Measurements from ENCODE around the gene CDKL1. TPM values are rescaled to one million over a fixed set of nuclear protein-coding genes. Genes with fewer than 3 reads are reported as not detected.

CDKL1 gene
- total RNA-seq, 1 donor from 2014 or later = 5.4 TPM

GRCh38 chr14:50373959-50374358 lies 22.7 kb downstream of the CDKL1 start:
- Mint-ChIP-seq H3K4me1 (ENCODE audit: low read depth, unreplicated experiment) (no peaks in the 10 kb centered on the region), H3K9me3 (ENCODE audit: unreplicated experiment) (no peaks in the 10 kb centered on the region), H3K27ac (ENCODE audit: unreplicated experiment) (no peak overlapping the region), H3K27me3 (ENCODE audit: low read depth, unreplicated experiment) (peaks cover 5% of the 10 kb centered on the region), H3K4me3 (ENCODE audit: unreplicated experiment) (no peak overlapping the region), H3K36me3 (ENCODE audit: low read depth, unreplicated experiment) (peaks cover 9% of the 10 kb centered on the region)
- Histone ChIP-seq H3K9ac (ENCODE audit: low read length) (no peak overlapping the region), H3K27ac (ENCODE audit: low read depth, low read length) (no peak overlapping the region), H3K4me3 (ENCODE audit: insufficient read depth, low read depth, low read length) (no peak overlapping the region), H3K9me3 (ENCODE audit: insufficient read depth, low read depth, low read length) (no peaks in the 10 kb centered on the region), H3K4me1 (ENCODE audit: insufficient read depth, low read length) (no peaks in the 10 kb centered on the region), H3K79me2 (ENCODE audit: insufficient read depth, low read length) (no peaks in the 10 kb centered on the region), H2AFZ (ENCODE audit: low read depth, low read length) (no peak overlapping the region), H3K36me3 (ENCODE audit: insufficient read depth, low read length) (no peaks in the 10 kb centered on the region), H3K4me2 (ENCODE audit: low read length) (no peak overlapping the region), H3K27me3 (ENCODE audit: insufficient read depth, low read length) (no peaks in the 10 kb centered on the region), H4K20me1 (ENCODE audit: insufficient read depth, low read length) (no peaks in the 10 kb centered on the region)
- FAIRE-seq (no peak), DNase-seq (ENCODE audit: low read depth) (no peak)
- TF ChIP-seq EZH2 (IDR thresholded peaks at IDR 0.05; ENCODE audit: insufficient read depth, low read length) = no peak
- TF ChIP-seq, protein P1, sequence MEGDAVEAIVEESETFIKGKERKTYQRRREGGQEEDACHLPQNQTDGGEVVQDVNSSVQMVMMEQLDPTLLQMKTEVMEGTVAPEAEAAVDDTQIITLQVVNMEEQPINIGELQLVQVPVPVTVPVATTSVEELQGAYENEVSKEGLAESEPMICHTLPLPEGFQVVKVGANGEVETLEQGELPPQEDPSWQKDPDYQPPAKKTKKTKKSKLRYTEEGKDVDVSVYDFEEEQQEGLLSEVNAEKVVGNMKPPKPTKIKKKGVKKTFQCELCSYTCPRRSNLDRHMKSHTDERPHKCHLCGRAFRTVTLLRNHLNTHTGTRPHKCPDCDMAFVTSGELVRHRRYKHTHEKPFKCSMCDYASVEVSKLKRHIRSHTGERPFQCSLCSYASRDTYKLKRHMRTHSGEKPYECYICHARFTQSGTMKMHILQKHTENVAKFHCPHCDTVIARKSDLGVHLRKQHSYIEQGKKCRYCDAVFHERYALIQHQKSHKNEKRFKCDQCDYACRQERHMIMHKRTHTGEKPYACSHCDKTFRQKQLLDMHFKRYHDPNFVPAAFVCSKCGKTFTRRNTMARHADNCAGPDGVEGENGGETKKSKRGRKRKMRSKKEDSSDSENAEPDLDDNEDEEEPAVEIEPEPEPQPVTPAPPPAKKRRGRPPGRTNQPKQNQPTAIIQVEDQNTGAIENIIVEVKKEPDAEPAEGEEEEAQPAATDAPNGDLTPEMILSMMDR (IDR thresholded peaks at IDR 0.05; ENCODE audit: insufficient read depth, low read depth, low read length) = no peak

DNA sequence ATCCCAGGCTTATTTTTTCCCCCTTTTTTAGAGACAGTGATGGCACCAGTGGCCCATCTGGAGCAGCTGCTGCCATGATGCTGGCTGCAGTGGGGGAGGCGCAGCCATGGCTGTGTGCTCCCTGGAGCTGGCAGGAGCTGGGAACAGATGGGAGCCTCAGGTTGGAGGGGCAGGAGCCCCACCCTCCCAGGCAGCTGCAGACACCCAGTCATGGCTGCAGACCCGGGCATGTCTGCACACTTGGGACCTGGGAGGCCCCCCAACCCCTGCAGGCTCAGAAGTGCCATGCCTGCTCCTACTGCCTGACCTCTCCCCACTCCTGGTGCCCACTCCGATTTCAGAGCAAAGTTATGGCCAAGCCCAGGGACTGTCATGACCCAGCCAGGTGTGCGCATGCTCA lies 25.1 kb downstream of the CDKL1 start:
- H3K27ac ChIP-seq (ENCODE audit: low read depth, low read length) = no peak overlapping the region
- H3K27me3 ChIP-seq (ENCODE audit: insufficient read depth, low read length) = no peaks in the 10 kb centered on the region
- no peak overlapping the region for H3K4me3 ChIP-seq (ENCODE audit: insufficient read depth, low read depth, low read length)
- Mint-ChIP-seq H3K27ac (ENCODE audit: unreplicated experiment) (no peak overlapping the region), H3K36me3 (ENCODE audit: low read depth, unreplicated experiment) (peaks cover 5% of the 10 kb centered on the region), H3K4me1 (ENCODE audit: low read depth, unreplicated experiment) (no peaks in the 10 kb centered on the region), H3K9me3 (ENCODE audit: unreplicated experiment) (no peaks in the 10 kb centered on the region), H3K4me3 (ENCODE audit: unreplicated experiment) (no peak overlapping the region), H3K27me3 (ENCODE audit: low read depth, unreplicated experiment) (no peaks in the 10 kb centered on the region)
- FAIRE-seq (no peak), DNase-seq (ENCODE audit: low read depth) (no peak)
- H4K20me1 ChIP-seq (ENCODE audit: insufficient read depth, low read length) = no peaks in the 10 kb centered on the region
- no peak overlapping the region for H3K9ac ChIP-seq (ENCODE audit: low read length)
- no peaks in the 10 kb centered on the region for H3K9me3 ChIP-seq (ENCODE audit: insufficient read depth, low read depth, low read length)
- no peak overlapping the region for H2AFZ ChIP-seq (ENCODE audit: low read depth, low read length)
- TF ChIP-seq, protein P1 (IDR thresholded peaks at IDR 0.05; ENCODE audit: insufficient read depth, low read depth, low read length) = no peak
- no peak for TF ChIP-seq EZH2 (IDR thresholded peaks at IDR 0.05; ENCODE audit: insufficient read depth, low read length)
- H3K4me2 ChIP-seq (ENCODE audit: low read length) = no peak overlapping the region
- no peaks in the 10 kb centered on the region for H3K36me3 ChIP-seq (ENCODE audit: insufficient read depth, low read length)
- no peaks in the 10 kb centered on the region for H3K79me2 ChIP-seq (ENCODE audit: insufficient read depth, low read length)
- H3K4me1 ChIP-seq (ENCODE audit: insufficient read depth, low read length) = no peaks in the 10 kb centered on the region

GRCh38 chr14:50366589-50366988 lies 30.1 kb downstream of the CDKL1 start:
- H3K27me3 ChIP-seq (ENCODE audit: insufficient read depth, low read length) = no peaks in the 10 kb centered on the region
- H3K27ac Mint-ChIP-seq (ENCODE audit: unreplicated experiment) = peak overlapping the region; percentile 63
- H3K4me3 Mint-ChIP-seq (ENCODE audit: unreplicated experiment) = no peak overlapping the region
- no peaks in the 10 kb centered on the region for H3K36me3 ChIP-seq (ENCODE audit: insufficient read depth, low read length)
- H3K36me3 Mint-ChIP-seq (ENCODE audit: low read depth, unreplicated experiment) = peaks cover 7% of the 10 kb centered on the region
- no peak overlapping the region for H2AFZ ChIP-seq (ENCODE audit: low read depth, low read length)
- FAIRE-seq = no peak
- H3K9me3 ChIP-seq (ENCODE audit: insufficient read depth, low read depth, low read length) = no peaks in the 10 kb centered on the region
- H3K4me3 ChIP-seq (ENCODE audit: insufficient read depth, low read depth, low read length) = no peak overlapping the region
- H3K9me3 Mint-ChIP-seq (ENCODE audit: unreplicated experiment) = no peaks in the 10 kb centered on the region
- DNase-seq (ENCODE audit: low read depth) = no peak
- no peak overlapping the region for H3K4me2 ChIP-seq (ENCODE audit: low read length)
- no peak overlapping the region for H3K9ac ChIP-seq (ENCODE audit: low read length)
- H3K79me2 ChIP-seq (ENCODE audit: insufficient read depth, low read length) = no peaks in the 10 kb centered on the region
- H4K20me1 ChIP-seq (ENCODE audit: insufficient read depth, low read length) = no peaks in the 10 kb centered on the region
- peaks cover 10% of the 10 kb centered on the region for H3K4me1 Mint-ChIP-seq (ENCODE audit: low read depth, unreplicated experiment)
- H3K4me1 ChIP-seq (ENCODE audit: insufficient read depth, low read length) = no peaks in the 10 kb centered on the region
- no peaks in the 10 kb centered on the region for H3K27me3 Mint-ChIP-seq (ENCODE audit: low read depth, unreplicated experiment)
- no peak for TF ChIP-seq EZH2 (IDR thresholded peaks at IDR 0.05; ENCODE audit: insufficient read depth, low read length)
- H3K27ac ChIP-seq (ENCODE audit: low read depth, low read length) = no peak overlapping the region

Data from astrocyte (in vitro differentiated cells and primary cell).